ENCODE results near the gene NOL6.
"Not testable (repeated sequence)": the region's sequence is repeated elsewhere in the genome, so short reads cannot be mapped to it uniquely, and the experiment has no call there.

NOL6 gene

DNA sequence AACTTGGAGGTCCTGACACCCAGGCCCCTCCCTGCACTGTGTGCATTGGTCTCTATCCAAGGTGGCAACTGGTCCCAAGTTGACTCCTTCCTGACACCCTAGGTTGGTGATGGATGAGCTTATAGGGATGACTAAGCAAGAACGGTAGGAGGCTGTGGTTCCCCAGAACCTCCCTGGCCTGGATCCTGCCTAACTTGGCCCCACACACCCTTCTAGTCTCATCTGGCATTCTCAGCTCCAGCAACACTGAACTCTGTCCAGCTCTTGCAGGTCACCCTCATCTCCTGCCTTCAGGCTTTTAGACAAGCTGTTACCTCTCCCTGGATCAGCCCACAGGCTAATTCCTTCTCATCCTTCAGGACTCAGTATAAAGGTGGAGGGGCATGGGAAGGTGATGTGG lies 42.8 kb downstream of the NOL6 start:
- DNase-seq: no peak

DNA sequence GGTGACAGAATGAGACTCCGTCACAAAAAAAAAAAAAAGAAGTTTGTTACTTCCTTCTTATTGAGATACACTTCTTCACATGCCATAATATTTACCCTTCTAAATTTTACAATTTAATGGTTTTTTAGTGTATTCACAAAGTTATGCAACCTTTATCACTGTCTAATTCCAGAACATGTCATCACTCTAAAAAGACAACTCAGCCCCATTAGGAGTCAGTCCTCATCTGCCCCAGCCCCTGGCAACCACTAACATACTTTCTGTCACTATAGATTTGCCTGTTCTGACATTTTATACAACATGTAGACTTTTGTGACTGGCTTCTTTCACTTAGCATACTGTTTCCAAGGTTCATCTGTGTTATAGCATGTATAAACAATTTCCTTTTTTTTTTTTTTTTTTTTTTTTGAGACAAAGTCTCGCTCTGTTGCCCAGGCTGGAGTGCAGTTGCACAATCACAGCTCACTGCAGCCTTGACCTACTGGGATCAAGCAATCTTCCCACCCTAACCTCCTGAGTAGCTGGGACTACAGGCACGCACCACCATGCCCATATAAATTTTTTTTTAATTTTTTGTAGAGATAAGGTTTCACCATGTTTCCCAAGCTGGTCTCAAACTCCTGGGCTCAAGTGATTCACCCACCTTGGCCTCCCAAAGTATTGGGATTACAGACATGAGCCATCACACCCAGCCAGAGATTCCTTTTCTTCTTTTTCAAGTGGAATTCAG lies 44.3 kb downstream of the NOL6 start:
- DNase-seq: no peak

DNA sequence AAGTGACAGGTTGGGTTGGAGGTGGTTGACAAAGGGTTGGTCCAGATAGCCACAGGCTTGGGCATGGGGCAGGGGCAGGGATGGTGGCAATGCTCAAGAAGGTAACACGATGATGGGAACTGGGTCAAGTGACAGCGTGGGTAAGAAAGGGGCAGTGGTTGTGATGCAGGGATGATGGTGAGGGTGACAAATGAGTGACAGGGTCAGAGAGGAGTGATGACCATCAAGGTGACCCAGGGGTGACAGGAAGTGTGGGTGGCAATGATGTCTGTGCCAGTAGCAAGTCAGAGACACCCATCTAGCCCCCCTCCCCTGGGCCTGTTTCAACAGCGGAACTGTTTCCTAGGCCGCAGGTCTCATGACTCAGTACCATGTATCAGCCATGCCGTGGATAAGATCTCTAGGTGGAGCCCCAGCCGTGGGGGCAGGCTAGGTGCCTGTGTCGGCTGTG lies 46.9 kb downstream of the NOL6 start:
- no peak for DNase-seq

DNA sequence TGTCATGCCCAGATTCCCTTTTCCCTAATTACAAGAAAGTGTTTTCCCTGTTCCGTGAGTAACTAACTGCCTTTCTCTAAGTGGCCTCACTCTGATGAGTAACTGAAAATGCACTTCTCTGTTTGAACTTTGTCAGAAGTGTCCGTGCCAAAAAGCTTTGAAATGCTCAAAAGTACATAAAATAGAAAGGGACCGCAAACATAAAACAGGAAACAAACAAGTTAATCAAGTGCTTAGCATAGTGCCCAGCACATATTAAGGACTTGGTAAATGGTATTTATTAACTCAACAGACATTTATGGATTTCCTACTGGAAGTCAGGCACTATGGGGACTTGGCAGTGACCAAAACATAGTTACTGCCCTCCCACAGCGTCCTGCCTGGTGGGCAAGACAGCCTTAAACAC lies 48.6 kb downstream of the NOL6 start:
- no peak for DNase-seq

DNA sequence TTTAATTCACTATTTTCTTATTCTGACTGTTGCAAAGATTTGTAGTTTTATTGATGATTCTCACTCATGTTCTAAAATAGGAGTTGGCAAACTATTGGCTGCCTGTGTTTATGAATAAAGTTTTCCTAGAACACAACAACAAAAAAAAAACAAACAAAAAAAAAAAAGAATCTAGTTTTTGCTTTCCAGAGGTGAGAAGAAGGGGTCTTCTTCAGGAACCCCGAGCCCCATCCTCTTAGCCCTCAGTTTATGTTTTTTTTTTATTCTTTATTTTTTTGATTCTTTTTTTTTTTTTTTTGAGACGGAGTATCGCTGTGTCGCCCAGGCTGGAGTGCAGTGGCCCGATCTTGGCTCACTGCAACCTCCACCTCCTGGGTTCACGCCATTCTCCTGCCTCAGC lies 49.2 kb downstream of the NOL6 start:
- DNase-seq: not testable (repeated sequence)

DNA sequence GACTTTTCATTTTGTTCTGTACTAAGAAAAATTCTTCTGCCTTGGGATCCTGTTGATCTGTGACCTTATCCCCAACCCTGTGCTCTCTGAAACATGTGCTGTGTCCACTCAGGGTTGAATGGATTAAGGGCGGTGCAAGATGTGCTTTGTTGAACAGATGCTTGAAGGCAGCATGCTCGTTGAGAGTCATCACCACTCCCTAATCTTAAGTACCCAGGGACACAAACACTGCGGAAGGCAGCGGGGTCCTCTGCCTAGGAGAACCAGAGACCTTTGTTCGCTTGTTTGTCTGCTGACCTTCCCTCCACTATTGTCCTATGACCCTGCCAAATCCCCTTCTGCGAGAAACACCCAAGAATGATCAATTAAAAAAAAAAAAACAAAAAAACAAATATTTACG lies 49.7 kb downstream of the NOL6 start:
- not testable (repeated sequence) for DNase-seq

DNA sequence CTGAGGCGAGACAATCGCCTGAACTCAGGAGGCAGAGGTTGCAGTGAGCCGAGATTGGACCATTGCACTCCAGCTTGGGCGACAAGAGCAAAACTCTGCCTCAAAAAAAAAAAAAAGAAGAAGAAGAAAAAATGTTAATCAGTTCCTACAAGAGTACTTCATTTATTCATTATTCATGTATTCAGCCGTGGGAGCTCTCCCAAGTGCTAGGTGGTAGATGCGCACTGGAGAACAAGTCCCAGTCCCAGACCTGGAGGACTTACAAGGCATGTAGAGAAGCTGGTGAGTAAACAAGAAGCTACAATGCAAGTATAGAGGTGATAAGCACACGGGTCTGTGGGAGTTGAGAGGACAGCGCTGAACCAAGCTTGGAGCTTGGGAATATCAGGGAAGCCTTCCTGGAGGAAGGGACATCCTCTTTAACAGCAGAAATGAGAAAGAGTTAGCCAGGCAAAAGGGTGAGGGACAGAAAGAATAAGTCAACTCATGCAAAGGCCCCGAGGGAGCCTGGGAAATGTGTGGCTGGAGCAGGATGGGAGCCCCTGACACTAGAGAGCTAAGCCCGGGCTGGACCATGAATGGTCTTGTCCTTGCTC lies 53.9 kb downstream of the NOL6 start:
- no peak for DNase-seq

DNA sequence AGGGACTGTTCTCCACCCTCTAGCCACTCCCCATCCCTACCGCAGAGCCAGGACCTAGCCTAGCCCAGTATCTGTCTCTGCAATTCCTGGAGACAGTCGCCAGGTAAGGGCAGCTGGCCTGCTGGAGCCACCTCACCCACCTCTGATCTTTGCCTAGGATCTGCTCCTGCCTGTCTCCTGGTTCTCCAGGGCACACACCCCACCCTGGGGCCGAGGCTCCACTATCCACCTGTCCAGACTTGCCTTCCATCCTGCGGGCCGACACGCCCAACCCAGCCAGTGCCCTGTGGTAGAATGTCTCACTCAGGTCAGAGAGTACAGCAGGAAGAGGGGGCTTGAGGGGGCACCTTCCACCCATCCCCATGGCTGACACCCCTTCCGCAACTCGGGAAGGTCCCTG lies 55.6 kb downstream of the NOL6 start:
- DNase-seq: no peak

DNA sequence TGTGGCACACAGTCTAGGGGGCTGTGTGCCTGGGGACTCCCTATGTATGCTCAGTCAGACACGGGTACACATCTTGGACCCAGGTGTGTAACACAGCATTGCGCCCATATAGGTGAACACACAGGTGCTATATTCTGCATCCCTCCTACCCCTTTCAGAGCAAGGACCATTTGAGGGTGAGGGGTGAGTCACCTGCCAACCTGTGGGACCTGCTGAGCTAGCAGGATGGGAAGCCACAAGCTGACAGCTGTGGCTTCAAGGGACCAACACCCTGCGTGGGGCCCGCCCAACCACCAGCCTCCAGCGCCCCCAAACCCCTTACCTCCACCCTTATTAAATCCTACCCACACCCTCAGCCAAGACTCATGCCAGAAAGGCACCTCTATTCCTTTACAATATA lies 56.7 kb downstream of the NOL6 start:
- no peak for DNase-seq

DNA sequence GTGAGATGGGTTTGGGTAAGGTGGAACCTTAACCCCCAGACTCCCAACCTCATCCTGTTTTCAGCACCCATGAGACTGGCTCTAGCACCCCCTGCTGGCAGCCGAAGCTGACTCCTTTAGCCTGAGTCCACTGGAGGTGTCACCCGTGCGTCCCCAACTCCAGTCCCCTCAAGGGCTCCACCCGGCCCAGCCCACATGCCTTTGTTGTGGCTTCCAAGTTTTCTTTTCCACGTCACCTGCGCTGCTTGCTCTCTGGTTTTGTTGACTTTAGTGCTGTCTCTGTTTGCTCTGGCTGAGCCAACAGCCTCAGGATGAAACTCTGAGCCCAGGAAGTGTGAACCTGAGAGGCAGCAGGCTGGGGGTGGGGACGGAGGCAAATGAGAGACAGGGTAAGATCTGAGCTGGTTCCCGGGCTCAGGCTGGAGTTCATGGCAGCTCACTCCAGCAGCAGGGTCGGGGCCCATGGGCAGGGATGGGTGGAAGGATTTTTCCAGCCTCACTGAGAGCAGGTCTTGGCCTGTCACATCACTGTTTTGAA lies 58.2 kb downstream of the NOL6 start:
- DNase-seq: peak in 1 of 2 experiments; percentile 36

DNA sequence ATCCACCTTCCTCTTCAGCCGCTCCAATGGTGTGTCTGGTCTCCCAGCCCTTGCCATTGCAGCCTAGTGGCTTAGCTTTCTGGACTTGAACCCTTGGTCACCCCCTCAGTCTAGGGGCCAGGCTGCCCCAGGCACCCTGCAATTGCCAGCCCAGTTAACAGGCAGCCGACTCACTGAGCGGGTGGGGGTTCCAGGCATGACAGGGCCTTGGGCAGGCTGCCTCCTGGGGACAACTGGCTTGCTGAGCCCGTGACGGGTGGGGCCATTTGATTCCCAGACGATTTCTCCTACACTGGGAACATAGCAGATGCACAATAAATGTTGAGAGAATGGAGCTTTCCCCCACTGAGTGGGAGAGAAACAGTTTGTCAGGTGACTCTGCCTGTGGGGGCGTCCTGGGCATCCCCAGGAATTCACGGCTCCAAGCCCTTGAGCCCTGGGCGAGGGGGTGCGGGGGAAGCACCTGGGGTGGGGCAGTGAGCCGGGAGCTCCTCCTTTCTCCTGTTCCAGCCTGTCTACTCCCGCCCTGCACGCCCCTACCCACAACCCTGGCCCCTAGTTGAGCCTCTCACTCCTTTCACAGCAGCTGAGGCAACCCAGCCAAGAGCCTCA lies 58.7 kb downstream of the NOL6 start:
- no peak for DNase-seq

DNA sequence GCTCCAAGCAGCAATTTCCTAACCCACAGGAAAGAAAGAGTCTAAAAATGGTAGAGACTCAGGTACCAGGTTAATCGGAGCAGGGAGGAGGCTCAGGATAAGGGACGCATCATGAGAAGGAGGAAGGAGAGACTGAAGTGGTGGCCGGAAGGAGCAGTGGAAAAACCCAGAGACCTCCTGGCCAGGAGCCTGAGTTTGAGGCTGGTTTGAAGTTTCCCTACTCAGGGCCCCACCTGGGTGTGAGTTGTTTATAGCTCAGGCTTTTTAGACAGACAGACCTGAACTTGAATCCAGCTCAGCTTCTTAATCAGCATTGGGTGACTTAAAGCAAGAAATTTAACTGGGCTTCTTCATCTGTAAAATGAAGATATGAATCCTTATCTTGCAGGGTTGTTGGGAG lies 59.5 kb downstream of the NOL6 start:
- DNase-seq: no peak
